DOHH2 (cell line): ENCODE data around the gene VSX1.

Experiments used
- EZH2phosphoT487 ChIP-seq: fragments of 200-600 bp; sonication (generic); IDR thresholded peaks from 2 replicates; pipeline ENCODE4 v1.6.1; 2017; ENCODE audit warnings: borderline replicate concordance, mild to moderate bottlenecking, antibody characterized with exemption, low read length, moderate library complexity, mixed read lengths
- TF ChIP-seq, protein P1 (sequence below): fragments of 200-600 bp; sonication (generic); IDR thresholded peaks from one replicate; pipeline ENCODE4 v1.5.1; 2014; ENCODE audit warnings: antibody characterized with exemption, mild to moderate bottlenecking, low read depth, low read length; ENCODE audit not compliant: poor library complexity, severe bottlenecking

DNA sequence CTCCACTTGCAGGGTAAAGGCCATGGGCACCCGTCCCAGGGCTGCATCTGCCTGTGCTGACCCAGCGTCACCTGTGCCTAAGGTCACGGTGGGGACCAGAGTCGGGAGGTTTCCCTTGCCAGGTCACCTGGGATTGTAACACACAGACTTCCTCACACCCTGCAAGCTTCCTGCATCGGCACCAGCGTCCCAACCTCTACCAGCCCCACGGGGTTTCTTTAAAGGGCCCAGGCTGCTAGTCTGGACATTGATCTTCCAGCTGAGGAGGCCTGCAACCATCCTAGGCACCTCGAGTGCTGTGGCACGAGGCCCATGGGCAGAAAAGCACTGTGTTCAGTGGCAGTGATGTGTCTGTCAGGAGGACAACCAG lies 36.6 kb downstream of the VSX1 start:
- TF ChIP-seq, protein P1, sequence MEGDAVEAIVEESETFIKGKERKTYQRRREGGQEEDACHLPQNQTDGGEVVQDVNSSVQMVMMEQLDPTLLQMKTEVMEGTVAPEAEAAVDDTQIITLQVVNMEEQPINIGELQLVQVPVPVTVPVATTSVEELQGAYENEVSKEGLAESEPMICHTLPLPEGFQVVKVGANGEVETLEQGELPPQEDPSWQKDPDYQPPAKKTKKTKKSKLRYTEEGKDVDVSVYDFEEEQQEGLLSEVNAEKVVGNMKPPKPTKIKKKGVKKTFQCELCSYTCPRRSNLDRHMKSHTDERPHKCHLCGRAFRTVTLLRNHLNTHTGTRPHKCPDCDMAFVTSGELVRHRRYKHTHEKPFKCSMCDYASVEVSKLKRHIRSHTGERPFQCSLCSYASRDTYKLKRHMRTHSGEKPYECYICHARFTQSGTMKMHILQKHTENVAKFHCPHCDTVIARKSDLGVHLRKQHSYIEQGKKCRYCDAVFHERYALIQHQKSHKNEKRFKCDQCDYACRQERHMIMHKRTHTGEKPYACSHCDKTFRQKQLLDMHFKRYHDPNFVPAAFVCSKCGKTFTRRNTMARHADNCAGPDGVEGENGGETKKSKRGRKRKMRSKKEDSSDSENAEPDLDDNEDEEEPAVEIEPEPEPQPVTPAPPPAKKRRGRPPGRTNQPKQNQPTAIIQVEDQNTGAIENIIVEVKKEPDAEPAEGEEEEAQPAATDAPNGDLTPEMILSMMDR: no peak
- TF ChIP-seq EZH2phosphoT487: no peak
